ENCODE data around the gene E4F1.

- TF ChIP-seq TAF1 (conservative IDR thresholded peaks at IDR 0.05) (no peak), CTCF (IDR thresholded peaks at IDR 0.05; ENCODE audit: low read depth, low read length, missing input control) (no peak), ZBTB33 (IDR thresholded peaks at IDR 0.05) (no peak), RXRA (IDR thresholded peaks at IDR 0.05) (no peak), GABPA (IDR thresholded peaks at IDR 0.05 in 1 of 2, conservative IDR thresholded peaks at IDR 0.05 in 1 of 2) (no peak), MAX (IDR thresholded peaks at IDR 0.05) (no peak), YY1 (IDR thresholded peaks at IDR 0.05) (no peak)
Measured at GRCh38 chr16:2207872-2208271, 15.5 kb upstream of the E4F1 start.
